Measurements from ENCODE around the gene DNAJC13.

DNA sequence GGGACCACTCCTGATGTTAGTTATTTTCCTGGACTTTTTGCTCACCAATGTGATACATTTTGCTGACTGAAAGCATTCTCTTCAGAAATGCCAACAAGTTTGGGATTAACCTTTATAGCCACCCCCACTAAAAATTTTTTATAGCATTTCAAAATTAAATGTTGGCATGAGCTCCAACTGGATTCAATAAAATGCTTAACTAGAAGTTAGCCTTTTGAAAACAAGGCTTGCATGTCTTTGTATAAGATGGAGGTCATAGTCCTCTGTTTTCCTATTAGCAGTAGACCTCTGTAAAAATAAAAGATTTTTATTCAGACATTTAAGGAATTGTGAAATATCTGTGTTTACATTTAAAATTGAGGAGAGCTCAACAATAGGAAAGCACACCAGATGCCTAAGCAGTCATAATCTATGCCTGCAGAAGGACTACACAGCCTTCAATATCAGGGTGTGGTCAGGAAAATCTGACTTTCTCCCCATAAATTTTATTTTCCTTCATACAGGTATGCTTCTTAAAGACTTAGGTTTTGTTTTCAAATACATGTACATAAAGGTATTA is 87.2 kb downstream of the DNAJC13 start:
- TF ChIP-seq POLR2A (IDR thresholded peaks at IDR 0.05; ENCODE audit: low read depth, low read length): no peak
- TF ChIP-seq, protein P1, sequence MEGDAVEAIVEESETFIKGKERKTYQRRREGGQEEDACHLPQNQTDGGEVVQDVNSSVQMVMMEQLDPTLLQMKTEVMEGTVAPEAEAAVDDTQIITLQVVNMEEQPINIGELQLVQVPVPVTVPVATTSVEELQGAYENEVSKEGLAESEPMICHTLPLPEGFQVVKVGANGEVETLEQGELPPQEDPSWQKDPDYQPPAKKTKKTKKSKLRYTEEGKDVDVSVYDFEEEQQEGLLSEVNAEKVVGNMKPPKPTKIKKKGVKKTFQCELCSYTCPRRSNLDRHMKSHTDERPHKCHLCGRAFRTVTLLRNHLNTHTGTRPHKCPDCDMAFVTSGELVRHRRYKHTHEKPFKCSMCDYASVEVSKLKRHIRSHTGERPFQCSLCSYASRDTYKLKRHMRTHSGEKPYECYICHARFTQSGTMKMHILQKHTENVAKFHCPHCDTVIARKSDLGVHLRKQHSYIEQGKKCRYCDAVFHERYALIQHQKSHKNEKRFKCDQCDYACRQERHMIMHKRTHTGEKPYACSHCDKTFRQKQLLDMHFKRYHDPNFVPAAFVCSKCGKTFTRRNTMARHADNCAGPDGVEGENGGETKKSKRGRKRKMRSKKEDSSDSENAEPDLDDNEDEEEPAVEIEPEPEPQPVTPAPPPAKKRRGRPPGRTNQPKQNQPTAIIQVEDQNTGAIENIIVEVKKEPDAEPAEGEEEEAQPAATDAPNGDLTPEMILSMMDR (IDR thresholded peaks at IDR 0.05; ENCODE audit: extremely low read depth in 1 of 2, insufficient read depth in 1 of 2, low read depth in 1 of 2, low read length in 2 of 2): no peak
- TF ChIP-seq EZH2 (IDR thresholded peaks at IDR 0.05; ENCODE audit: borderline replicate concordance, low read depth, low read length, severe bottlenecking): no peak
